T-helper 1 cell treated with Interleukin-12 subunit alpha and Interleukin-12 subunit beta and Interleukin-4 antibody, amounts not matched to agents 30 ng/mL and 1 ng/mL, for 36 hours (primary cell): ENCODE measurements around the gene TUT4. TPM values are rescaled to one million over a fixed set of nuclear protein-coding genes. Genes with fewer than 3 reads are reported as not detected.

Source experiments
- intact Hi-C: fragments of 100-400 bp; cut with micrococcal nuclease; formaldehyde crosslinking; loops from one replicate; pipeline ENCODE4 v1.15.1; 2024
- total RNA-seq: library from RNA; stranded (reverse); gene quantifications from 2 replicates; pipeline ENCODE4 v1.2.3, GENCODE V29; 2022

The TUT4 gene
- total RNA-seq, 1 donor from 2014 or later, result 82.6 TPM

DNA sequence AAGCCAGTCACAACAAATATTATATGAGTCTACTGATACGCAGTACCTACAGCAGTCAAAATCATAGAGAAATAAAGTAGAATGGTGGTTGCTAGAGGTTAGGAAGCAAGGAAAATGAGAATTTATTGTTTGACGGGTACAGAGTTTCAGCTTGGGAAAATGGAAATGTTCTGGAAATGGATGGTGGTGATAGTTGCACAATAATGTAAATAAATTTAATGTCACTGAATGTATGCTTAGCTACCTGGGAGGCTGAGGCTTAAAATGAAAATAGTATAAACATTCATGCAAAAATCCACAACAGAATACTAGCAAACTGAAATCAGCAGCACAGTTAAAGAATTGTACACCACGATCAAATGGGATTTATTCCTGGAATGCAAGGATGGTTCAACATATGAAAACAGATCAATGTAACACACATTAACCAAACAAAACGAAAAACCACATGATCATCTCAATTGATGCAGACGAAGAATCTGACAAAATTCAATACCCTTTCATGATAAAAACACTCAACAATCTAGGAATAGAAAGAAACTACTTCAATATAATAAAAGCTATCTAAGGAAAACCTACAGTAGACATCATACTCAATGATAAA lies 10.7 kb downstream of the TUT4 start:
- intact Hi-C loops, result no loop called here

DNA sequence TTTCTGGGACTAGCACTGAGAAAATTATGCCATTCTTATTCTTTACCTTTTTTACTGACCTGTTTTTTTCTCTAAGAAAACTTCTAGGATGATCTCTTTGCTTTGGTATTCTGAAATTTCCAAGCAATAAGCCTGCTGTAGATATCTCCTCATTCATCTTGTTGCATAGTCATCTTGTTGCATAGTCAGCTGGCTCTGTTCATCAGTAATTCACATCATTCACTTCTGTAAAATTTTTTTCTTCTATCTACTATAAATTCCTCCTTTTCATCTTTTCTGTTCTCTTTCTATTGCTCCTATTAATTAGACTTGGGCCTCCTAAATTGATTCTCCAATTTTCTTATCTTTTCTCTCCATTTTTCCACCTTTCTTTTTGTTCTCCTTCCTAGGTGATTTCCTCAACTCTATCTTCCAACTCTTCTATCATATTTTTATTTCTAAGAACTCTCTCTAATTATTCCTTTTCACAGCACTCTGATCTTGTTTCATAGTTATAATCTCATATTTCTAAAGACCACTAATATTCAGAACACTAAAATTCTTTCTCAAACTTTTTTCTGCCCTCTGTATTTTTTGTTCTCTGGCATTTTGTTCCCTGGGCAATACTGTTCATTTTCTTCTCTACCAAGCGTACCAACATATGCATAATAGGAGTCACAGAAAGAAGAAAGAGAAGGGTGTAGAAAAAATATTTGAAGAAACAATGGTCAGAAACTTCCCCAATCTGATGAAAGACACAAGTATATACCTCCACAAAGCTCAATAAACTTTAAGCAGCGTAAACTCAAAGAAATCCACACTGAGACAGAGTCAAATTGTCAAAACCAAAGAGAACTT lies 17.7 kb downstream of the TUT4 start:
- intact Hi-C loops, result no loop called here

DNA sequence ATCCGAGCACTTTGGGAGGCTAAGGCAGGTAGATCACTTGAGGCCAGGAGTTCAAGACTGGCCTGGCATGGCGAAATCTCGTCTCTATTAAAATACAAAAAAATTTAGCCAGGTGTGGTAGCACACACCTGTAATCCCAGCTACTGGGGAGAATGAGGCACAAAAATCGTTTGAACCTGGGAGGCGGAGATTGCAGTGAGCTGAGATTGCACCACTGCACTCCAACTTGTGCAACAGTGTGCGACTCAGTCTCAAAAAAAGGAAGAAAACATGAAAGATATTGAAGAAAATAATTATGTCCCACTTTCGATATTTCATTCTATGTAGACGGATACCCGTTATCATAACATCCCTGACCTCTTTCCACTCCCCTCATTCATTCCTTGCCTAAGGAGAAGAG lies 19.2 kb downstream of the TUT4 start:
- intact Hi-C loops, result no loop called here

DNA sequence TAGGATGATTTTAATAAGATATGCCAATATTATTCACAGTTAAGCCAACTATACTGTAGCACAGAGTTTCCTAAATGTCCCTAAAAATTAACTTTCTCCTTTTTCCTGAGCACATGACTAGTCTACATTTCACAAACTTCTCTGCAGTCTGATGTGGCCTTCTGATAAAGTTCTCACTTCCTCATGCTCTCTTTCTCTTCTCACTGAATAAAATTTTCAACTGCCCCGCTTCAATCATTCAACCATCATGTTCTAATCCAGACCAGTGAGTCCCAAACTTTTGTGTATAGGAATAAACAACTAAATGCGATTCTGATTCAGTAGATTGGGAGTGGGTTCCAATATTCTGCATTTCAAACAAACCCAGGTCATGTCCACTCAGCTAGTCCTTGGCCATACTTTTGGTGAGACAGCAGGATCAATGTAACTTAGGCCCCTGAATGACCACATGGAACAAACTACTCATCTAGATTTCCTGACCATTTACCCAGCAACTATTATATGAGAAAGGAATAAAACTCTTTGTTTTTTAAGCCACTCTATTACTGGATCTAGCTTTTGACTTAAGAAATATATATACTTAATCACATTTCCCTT lies 20.1 kb downstream of the TUT4 start:
- intact Hi-C loops, result no loop called here

DNA sequence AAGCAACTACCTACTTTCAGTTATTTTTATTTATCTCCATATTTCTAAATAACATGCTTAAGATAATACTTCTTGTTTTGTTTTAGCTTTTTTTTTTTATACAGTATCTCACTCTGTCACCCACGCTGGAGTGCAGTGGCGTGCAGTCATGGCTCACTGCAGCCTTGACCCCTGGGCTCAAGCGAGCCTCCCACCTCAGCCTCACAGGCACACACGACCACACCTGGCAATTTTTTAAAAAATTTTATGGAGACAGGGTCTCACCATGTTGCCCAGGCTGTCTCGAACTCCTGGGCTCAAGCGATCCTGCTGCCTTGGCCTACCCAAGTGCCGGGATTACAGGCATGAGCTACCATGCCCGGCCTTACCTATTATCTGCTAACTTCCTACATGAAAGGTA lies 20.6 kb downstream of the TUT4 start:
- intact Hi-C loops, result no loop called here

DNA sequence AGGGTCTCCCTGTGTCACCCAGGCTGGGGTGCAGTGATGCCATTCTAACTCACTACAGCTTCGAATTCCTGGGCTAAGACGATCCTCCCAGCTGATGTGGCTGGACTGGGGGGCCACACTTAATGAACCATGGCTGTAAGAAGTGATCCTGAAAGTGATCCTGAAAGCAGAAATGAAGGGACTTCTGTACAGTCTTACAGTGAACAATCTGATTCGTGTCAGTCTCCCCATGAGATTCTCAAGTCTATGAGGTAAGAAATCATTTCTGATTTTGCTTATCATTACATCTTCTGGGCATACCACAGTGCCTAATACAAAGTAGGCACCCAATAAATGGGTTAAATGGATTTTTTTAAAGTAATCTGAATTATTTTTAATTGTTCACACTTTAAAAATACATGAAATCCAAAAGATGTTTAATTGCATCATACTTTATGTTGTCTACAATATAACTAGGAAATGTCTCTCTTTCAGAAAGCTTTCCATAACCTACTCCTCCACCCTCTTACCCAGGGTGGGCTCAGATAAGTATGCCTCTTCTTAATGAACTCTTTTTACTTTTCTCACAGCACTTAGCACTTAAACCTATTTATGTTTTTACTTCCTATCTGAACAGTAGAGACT lies 21.5 kb downstream of the TUT4 start:
- intact Hi-C loops, result no loop called here

DNA sequence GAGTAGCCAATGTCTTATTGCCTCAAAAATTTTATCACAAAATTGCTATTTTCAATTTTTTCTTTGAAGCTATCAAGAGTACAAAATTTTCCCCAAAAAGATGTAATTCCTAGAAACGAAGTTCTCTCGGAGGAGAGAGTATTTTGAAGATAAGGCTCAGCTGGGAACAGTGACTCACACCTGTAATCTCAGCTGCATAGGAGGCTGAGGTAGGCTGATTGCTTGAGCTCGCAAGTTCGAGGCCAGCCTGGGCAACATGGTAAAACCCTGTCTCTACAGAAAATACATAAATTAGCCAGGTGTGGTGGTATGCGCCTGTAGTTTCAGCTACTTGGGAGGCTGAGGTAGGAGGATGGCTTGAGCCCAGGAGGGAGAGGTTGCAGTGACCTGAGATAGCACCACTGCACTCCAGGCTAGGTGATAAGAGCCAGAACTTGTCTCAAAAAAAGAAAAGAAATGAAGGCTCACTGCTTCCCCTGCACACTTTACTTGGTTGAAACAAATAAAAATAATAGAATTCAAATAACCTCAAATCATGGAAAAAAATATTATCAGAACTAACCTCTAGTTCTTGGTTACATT lies 22.2 kb downstream of the TUT4 start:
- intact Hi-C loops, result no loop called here

DNA sequence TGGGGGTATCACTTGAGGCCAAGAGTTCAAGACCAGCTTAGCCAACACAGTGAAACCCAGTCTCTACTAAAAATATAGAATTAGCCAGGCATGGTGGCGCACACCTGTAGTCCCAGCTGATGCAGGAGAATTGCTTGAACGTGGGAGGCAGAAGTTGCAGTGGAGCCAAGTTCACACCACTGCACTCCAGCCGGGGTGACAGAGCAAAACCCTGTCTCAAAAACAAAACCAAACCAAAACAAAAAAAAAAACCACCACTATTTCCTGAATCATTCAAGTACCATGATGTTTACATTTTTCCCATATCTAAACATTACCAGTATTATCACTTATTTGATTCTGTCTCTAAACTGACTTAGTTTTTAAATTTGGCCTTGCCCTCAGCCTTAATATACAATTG lies 29.5 kb downstream of the TUT4 start:
- intact Hi-C loops, result loop anchor here (1.0 to 2.0 kb wide), 2 partner anchors 29 to 163 kb away; no protein-coding TSS in a partner anchor

DNA sequence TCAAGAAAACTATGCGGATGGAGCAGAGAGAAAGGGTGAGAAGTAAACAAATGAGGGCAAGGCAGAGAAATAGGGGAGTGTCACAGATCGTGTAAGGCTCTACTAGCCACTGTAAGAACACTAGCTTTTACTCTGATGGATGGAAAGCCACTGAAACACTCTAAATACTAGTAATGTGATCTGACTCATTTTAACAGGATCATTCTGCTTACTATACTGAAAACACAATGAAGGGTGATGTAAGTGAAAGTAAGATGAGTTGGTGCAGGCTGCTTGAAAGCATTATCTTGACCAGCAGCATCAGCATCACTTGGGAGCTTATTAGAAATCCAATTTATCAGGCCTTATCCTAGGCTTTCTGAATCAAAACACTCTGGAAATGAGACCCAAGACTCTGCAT lies 32.7 kb downstream of the TUT4 start:
- intact Hi-C loops, result no loop called here

DNA sequence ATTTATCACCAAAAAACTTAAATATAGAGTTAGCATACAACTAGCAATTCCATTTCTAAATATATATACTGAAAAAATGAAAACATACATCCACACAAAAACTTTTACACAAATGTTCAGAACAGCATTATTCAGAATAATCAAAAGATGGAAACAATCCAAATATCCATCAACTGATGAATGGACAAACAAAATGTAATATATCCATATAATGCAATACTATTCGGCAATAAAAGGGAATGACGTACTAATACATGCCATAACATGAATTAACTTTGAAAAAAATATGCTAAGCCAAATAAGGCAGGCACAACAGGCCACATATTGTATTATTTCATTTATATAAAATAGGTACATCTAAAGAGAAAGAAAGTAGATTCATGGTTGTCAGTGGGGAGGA lies 33.9 kb downstream of the TUT4 start:
- intact Hi-C loops, result no loop called here

DNA sequence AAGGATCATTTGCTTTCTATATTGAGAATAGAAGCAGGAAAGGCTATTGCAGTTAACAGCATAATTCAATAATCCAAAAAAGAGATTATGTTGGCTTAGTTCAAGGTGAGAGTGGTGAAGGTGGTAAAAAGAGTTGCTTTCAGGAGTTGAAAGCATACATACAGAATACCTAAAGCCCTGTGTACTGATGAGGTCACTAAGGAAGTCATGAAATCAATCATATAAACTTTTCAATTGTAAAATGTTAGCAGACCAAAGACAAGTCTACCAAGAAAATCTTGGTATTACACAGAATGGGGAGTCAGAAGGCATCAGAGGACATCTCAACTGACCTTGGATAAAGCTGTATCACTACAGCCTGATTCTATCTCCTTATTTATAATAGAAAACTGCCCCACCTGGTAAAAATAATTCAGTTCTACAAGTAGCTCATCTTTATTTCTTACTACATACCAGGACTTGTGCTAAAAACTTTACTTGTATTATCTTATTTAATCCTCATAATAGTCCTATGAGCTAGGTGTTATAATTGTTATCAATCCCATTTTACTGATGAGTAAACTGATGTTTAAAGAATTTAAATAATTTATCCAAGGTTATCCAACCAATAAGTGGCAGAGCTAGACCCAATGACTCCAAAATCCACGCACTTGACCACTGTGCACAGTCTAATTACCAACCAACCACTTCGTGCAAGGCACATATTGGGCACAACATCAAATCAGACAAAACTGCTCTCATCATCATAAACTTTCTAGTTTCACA lies 40.9 kb downstream of the TUT4 start:
- intact Hi-C loops, result no loop called here

DNA sequence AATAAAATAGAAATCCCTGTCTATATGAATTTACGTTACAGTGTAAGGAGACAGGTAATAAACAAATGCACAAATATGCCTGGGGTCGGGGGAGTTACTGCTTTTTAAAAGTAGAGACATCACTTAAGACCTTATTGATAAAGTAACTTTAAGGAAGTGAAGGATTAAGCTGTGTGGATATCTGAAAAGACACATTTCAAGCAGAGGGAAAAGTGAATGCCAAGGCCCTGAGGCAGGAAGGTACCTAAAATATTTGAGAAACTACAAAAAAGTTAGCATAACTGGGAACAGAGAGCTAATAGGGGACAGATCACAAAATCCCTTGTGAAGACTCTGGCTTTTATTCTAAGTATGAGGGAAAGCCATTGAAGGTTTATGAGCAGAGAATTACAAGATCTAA lies 41.5 kb downstream of the TUT4 start:
- intact Hi-C loops, result no loop called here

DNA sequence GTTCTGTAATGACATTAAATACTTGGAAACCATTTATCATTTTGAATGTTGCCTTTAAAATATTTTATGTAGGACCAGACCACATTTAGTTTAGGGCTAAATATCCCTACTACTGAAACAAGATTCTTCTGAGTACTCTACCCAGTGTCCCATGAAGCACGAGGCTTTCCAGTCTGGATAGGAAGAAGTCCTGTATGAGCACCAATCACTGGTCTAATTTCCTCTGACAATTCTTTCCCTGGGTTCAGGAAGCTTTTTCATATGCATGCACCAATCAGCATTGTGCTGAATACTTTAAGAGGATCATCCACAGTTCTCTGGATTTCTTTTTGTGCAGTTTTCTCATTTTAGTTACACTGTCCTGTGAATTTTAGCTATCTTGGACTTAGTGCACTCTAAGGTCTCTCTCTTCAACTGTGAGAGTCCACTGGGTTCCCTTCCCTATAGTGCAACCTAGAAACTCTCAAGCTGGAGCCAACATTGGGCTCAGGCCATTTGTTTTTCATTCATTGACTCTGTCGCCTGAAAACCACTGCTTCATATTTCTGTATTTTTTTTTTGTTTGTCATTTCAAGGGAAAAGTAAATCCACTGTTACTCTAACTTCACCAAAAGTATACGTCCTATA lies 45.9 kb downstream of the TUT4 start:
- intact Hi-C loops, result no loop called here

DNA sequence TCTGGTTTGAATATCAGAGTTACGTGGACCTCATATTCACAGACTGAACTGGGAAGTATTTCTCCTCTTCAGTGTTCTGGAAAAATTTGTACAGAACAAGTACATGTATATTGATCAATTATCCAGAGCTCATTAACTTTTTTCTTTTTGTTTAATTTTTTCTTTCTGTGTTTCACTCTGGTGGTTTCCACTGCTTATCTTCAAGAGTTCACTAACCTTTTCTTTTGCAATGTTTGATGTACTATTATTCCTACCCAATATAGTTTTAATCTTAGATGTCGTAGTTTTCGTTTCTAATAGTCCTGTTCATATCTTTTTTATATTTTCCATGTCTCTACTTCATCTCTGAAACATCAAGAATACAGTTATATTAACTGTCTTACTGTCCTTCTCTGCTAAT lies 46.5 kb downstream of the TUT4 start:
- intact Hi-C loops, result no loop called here

DNA sequence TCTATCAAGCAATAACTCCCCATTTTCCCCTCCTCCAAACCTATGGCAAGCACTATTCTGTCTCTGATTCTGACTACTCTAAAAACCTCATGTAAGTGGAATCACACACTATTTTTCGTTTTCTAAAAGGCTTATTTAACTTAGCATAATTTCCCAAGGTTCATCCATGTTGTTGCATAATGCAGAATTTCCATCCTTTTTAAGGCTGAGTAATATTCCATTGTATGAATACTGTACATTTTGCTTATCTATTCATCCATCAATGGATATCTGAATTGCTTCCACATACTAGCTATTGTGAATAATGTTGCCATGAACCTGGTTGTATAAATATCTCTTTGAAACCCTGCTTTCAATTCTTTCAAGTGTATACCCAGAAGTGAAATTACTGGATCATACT lies 48.2 kb downstream of the TUT4 start:
- intact Hi-C loops, result no loop called here

DNA sequence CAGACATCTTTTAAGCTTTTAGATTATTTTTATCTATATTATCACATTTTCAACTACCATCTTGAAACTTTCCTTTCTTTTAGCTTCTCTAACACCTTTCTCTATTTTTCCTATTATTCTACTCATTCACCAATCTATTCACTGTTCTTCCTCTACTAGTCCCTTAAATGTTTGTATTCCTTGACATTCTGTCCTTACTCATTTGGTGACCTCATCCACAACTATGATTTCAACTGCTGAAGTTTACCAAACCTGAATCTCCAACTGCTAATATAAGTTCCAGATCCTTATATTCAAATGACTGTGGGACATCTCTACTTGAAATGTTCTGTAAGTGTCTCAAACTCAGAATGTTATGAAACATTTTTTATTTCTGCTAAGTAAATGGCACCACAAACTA lies 49.2 kb downstream of the TUT4 start:
- intact Hi-C loops, result no loop called here

DNA sequence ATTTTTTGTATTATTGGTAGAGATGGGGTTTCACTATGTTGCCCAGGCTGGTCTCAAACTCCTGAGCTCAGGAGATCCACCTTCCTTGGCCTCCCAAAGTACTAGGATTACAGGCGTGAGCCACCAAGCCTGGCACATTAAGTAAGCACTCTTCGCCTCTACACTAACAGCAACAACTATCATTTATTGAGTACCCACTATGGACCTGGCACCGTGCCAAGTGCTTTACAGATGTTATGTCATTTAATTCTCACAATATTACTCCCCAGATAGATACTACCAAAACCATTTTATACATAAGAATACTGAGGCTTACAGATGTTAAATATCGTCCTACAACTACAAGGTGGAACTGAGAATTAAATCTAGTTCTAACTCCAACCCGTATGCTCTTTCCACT lies 50.1 kb downstream of the TUT4 start:
- intact Hi-C loops, result no loop called here

DNA sequence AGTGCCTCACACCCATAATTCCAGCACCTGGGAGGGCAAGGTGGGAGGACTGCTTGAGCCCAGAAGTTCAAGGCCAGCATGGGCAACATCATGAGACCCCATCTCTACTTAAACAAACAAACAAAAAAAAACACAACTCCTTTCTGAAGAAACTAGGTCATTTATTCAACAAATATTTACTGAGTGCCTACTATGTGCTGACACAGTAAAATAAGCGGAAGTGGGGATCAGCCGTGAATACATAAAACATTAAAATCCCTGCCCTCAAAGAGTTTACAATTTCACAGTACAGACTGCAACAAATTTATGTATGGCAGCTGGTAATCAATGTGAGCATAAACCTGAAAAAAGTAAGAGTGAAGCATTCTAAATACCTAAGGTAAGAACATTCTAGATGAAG lies 65.3 kb downstream of the TUT4 start:
- intact Hi-C loops, result no loop called here

DNA sequence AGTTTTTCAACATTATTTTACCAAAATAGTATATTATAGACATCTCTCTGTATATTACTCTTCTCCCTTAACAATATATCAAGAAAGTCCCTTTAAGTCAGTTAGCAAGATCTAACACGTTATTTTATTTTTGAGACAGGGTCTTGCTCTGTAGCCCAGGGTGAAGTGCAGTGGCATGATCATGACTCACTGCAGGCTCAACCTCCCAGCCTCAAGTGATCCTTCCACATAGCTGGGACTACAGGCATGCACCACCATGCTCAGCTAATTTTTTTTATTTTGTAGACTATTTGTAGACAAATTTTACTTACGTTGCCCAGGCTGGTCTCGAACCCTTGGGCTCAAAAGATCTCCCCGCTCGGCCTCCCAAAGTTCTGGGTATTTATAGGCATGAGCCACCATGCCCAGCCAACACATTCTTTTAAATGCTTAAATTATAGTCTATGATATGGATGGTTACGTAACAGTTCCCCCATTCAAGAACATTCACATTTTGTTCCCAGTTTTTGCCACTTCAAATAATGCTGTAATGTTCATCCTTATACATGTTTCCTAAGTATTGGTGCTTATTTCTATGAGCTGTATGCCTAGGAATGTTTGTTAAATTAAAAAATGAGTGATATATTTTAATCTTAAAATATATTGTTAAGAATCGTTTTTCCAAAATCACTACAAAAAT lies 70.4 kb downstream of the TUT4 start:
- intact Hi-C loops, result no loop called here

DNA sequence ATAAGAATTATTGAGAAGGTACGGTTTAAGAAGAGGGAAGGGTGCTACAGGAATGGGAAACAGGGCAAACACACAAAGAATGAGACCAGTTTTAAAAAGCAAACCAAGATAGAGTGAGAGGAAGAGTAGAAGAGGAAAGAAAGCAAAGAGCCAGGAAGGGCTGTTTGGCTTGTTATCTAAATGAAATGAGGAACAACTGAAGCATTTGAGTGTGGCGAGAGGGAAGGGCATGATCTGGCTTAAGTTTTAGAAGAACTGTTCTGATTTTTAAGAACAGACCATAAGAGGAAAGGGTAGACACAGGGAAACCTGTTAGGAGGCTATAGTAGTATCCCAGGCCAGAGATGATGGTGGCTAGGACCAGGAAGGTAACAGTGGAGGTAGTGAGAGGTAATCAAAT lies 73.8 kb downstream of the TUT4 start:
- intact Hi-C loops, result no loop called here
